Panc1 (cell line): ENCODE results near the gene SZT2. TPM values are rescaled to one million over a fixed set of nuclear protein-coding genes. Genes with fewer than 3 reads are reported as not detected.

Source experiments
- ATAC-seq: fragments of 200-7000 bp; cut with Tn5 transposase; 2 replicates; pipeline ENCODE4 v1.9.1; 2020; ENCODE audit warnings: mild to moderate bottlenecking, moderate library complexity
- BruUV-seq: library from RNA; stranded (reverse); fragments of 400-500 nt; replicated peaks from 2 replicates; lab custom pipeline; 2021; lab: Mats Ljungman, UMichigan
- CTCF ChIA-PET: fragments of 300-600 bp; sonication (Branson Sonifier 250); formaldehyde crosslinking; loops from one replicate; lab custom pipeline; 2022; ENCODE audit warnings: antibody characterized with exemption; lab: Charles Lee
- POLR2A ChIA-PET: fragments of 300-600 bp; sonication (Branson Sonifier 250); formaldehyde crosslinking; loops from one replicate; lab custom pipeline; 2022; ENCODE audit warnings: antibody characterized with exemption; lab: Charles Lee
- DNase-seq: peaks from one replicate; pipeline ENCODE4 v3.0.0-alpha.2; 2010; ENCODE audit warnings: low read depth, low spot score
- H3K27ac ChIP-seq: 2 replicates; pipeline ENCODE4 v1.5.1; 2011; ENCODE audit warnings: mild to moderate bottlenecking, low read length, inconsistent platforms
- H3K27me3 ChIP-seq: fragments of 200-500 bp; sonication (Bioruptor generic); 2 replicates; pipeline ENCODE4 v1.6.0; 2014; ENCODE audit warnings: low read length, inconsistent platforms; ENCODE audit not compliant: control insufficient read depth, insufficient read depth
- H3K36me3 ChIP-seq: fragments of 200-500 bp; sonication (Bioruptor generic); 2 replicates; pipeline ENCODE4 v1.5.1; 2014; ENCODE audit warnings: inconsistent platforms, mild to moderate bottlenecking, low read length, moderate library complexity; ENCODE audit not compliant: control insufficient read depth, insufficient read depth
- H3K4me1 ChIP-seq: 2 replicates; pipeline ENCODE4 v1.5.1; 2011; ENCODE audit warnings: inconsistent platforms, mild to moderate bottlenecking, low read length, moderate library complexity; ENCODE audit not compliant: control insufficient read depth, insufficient read depth
- H3K4me3 ChIP-seq, 2 experiments: 2 replicates each; pipeline ENCODE4 v1.5.1; 2011 to 2012; ENCODE audit warnings: low read depth in 2 of 2, low read length in 2 of 2, mild to moderate bottlenecking in 2 of 2, inconsistent platforms in 1 of 2, moderate library complexity in 1 of 2
- H3K9me3 ChIP-seq: fragments of 200-500 bp; sonication (Bioruptor generic); 2 replicates; pipeline ENCODE4 v1.5.1; 2014; ENCODE audit warnings: low read depth, mild to moderate bottlenecking, inconsistent platforms, low read length, moderate library complexity; ENCODE audit not compliant: control insufficient read depth, insufficient read depth
- POLR2AphosphoS5 ChIP-seq: IDR thresholded peaks from 2 replicates; pipeline ENCODE4 v1.6.1; 2012; ENCODE audit warnings: mild to moderate bottlenecking, low read depth, low read length, moderate library complexity
- SIN3A ChIP-seq: IDR thresholded peaks from 2 replicates; pipeline ENCODE4 v1.6.1; 2012; ENCODE audit warnings: low read depth, mild to moderate bottlenecking, low read length, moderate library complexity, borderline replicate concordance; ENCODE audit not compliant: insufficient read depth
- TCF7L2 ChIP-seq: IDR thresholded peaks from 2 replicates; pipeline ENCODE4 v1.6.1; 2011; ENCODE audit warnings: mild to moderate bottlenecking, low read depth, low read length, inconsistent platforms
- in situ Hi-C: cut with HindIII; loops from 2 replicates; pipeline ENCODE4 v1.10.0; 2016; ENCODE audit warnings: low sequenced_read_pairs, low pct_unique_long_range_greater_than_20kb
- intact Hi-C: fragments of 100-400 bp; cut with micrococcal nuclease; formaldehyde crosslinking; loops from one replicate; pipeline ENCODE4 v1.10.0; 2022; ENCODE audit not compliant: unreplicated experiment
- total RNA-seq: library from RNA; stranded (reverse); gene quantifications from one replicate; pipeline ENCODE4 v1.2.1, GENCODE V29; 2021; ENCODE audit not compliant: unreplicated experiment
- TF ChIP-seq, protein P1 (sequence below): fragments of 450-650 bp; IDR thresholded peaks from 2 replicates; pipeline ENCODE4 v1.5.1; 2017; ENCODE audit warnings: mild to moderate bottlenecking
- TF ChIP-seq, protein P2 (sequence below), 2 experiments: IDR thresholded peaks; 2 replicates each; pipeline ENCODE4 v1.6.1; 2011 to 2012; ENCODE audit warnings: low read depth in 2 of 2, control low read depth in 1 of 2, low read length in 1 of 2, mild to moderate bottlenecking in 1 of 2, moderate library complexity in 1 of 2; ENCODE audit not compliant: insufficient read depth in 1 of 2

SZT2 gene
- total RNA-seq, 1 experiment from 2014 or later, result 40.2 TPM

DNA sequence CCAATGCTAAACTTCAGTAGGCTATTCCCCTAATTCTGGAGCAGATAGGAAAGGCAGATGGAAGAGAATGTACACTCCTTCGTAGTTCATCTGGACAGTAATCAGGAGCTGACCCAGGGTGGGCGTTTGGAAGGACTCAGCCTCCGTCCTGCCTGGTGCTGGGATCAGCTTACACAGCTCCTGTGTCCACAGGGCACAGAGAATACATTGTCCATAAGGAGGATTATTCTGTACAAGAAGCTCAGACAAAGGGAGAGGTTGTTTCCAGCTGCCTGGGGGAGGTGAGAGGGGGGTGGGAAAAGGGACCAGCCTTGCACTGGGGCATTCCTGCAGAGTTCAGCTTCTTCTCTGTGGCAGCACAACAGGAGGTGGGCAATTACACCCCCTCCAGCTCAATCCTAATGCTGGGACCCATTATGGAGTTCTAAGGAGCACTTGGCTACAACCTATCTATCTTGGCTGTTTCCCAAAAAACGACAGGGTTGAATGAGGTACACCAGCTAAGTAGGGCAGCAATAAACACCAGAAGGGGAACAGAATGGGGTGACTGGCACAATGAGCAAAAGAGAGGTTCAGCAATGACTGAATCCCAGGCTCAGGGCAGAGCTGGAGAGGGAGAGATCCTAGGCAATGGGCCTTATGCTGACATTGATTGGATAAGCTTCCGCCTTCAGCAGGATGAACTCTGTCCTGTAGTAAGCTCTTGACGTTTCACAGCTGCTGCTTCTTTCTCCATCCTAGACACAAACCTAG is 7.5 kb upstream of the SZT2 start:
- no peak for DNase-seq
- no peaks in the 10 kb centered on the region for H3K27me3 ChIP-seq
- H3K36me3 ChIP-seq, result peaks cover 25% of the 10 kb centered on the region
- in situ Hi-C loops (no loop called here), intact Hi-C loops (no loop called here)
- POLR2A ChIA-PET, result interaction anchor here (0.5 kb wide), 2 partner anchors 118 to 210 kb away, joined by 5 to 9 read pairs; partner anchors contain the start of genes CFAP57 and EBNA1BP2
- H3K4me3 ChIP-seq, result no peak overlapping the region
- ATAC-seq, result no peak
- no TSS peak for BruUV-seq
- H3K9me3 ChIP-seq, result no peaks in the 10 kb centered on the region
- H3K27ac ChIP-seq, result no peak overlapping the region
- H3K4me1 ChIP-seq, result no peaks in the 10 kb centered on the region
- TF ChIP-seq SIN3A (no peak), POLR2AphosphoS5 (0 out of 2 replicates have a peak, but pooled peaks have one; percentile 14), TCF7L2 (no peak)
- TF ChIP-seq, protein P1, sequence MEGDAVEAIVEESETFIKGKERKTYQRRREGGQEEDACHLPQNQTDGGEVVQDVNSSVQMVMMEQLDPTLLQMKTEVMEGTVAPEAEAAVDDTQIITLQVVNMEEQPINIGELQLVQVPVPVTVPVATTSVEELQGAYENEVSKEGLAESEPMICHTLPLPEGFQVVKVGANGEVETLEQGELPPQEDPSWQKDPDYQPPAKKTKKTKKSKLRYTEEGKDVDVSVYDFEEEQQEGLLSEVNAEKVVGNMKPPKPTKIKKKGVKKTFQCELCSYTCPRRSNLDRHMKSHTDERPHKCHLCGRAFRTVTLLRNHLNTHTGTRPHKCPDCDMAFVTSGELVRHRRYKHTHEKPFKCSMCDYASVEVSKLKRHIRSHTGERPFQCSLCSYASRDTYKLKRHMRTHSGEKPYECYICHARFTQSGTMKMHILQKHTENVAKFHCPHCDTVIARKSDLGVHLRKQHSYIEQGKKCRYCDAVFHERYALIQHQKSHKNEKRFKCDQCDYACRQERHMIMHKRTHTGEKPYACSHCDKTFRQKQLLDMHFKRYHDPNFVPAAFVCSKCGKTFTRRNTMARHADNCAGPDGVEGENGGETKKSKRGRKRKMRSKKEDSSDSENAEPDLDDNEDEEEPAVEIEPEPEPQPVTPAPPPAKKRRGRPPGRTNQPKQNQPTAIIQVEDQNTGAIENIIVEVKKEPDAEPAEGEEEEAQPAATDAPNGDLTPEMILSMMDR, result no peak
- TF ChIP-seq, protein P2, sequence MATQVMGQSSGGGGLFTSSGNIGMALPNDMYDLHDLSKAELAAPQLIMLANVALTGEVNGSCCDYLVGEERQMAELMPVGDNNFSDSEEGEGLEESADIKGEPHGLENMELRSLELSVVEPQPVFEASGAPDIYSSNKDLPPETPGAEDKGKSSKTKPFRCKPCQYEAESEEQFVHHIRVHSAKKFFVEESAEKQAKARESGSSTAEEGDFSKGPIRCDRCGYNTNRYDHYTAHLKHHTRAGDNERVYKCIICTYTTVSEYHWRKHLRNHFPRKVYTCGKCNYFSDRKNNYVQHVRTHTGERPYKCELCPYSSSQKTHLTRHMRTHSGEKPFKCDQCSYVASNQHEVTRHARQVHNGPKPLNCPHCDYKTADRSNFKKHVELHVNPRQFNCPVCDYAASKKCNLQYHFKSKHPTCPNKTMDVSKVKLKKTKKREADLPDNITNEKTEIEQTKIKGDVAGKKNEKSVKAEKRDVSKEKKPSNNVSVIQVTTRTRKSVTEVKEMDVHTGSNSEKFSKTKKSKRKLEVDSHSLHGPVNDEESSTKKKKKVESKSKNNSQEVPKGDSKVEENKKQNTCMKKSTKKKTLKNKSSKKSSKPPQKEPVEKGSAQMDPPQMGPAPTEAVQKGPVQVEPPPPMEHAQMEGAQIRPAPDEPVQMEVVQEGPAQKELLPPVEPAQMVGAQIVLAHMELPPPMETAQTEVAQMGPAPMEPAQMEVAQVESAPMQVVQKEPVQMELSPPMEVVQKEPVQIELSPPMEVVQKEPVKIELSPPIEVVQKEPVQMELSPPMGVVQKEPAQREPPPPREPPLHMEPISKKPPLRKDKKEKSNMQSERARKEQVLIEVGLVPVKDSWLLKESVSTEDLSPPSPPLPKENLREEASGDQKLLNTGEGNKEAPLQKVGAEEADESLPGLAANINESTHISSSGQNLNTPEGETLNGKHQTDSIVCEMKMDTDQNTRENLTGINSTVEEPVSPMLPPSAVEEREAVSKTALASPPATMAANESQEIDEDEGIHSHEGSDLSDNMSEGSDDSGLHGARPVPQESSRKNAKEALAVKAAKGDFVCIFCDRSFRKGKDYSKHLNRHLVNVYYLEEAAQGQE (IDR thresholded peaks at IDR 0.05; ENCODE audit: insufficient read depth in 1 of 2, low read depth in 2 of 2, low read length in 1 of 2), result no peak
- CTCF ChIA-PET, result interaction anchor here (0.8 kb wide), 1 partner anchor 223 kb away, joined by 4 read pairs; no protein-coding TSS in a partner anchor

DNA sequence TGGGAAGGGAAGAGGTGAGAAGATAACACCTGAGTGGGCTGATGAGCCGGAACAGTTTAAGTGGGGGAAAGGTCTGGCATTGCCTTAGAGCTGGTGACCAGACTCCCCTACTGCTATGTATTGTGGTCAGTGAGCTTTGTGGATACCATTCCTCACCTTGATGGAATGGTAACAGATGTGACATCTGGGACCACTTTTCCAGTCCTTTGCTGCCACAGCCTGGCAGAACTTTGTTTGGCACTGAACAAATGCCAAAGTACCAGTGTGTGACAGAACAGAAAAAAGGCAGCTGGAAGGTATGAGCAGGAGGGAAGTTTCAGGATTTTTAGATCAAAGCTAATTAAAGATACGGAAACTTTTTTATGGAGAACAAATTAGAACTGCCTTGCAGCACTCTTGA is 6.2 kb upstream of the SZT2 start:
- BruUV-seq, result no TSS peak
- intact Hi-C loops, result no loop called here

More for the DNA sequence above, 6.2 kb upstream of the SZT2 start:
- ChIA-PET CTCF (no interaction called here), POLR2A (no interaction called here)
- Histone ChIP-seq H3K36me3 (peaks cover 28% of the 10 kb centered on the region), H3K27me3 (no peaks in the 10 kb centered on the region), H3K4me1 (peaks cover 6% of the 10 kb centered on the region), H3K9me3 (no peaks in the 10 kb centered on the region), H3K4me3 (no peak overlapping the region), H3K27ac (no peak overlapping the region)
- in situ Hi-C loops, result no loop called here
- DNase-seq (no peak), ATAC-seq (0 out of 2 replicates have a peak, but pooled peaks have one; percentile 55)
- no peak for TF ChIP-seq POLR2AphosphoS5
- TF ChIP-seq, protein P1, result peak; percentile 21
- TF ChIP-seq, protein P2 (IDR thresholded peaks at IDR 0.05; ENCODE audit: insufficient read depth in 1 of 2, low read depth in 2 of 2, low read length in 1 of 2), result no peak
- TF ChIP-seq SIN3A, result no peak
- TF ChIP-seq TCF7L2, result no peak
